Measurements from ENCODE around the gene GNB1L.

GNB1L gene

GRCh38 chr22:19854778-19855503, at the start of gene GNB1L, which contains the start of gene RTL10:
GNB1L (minus strand) TSS chr22:19854874; CDS start chr22:19821355, 33,519 bp downstream.
RTL10 (minus strand) TSS chr22:19854874; CDS start chr22:19852261, 2,613 bp downstream.
- DNase-seq = peak; percentile 83

- no peak for DNase-seq
Measured at GRCh38 chr22:19904174-19904856, 49.6 kb upstream of the GNB1L start.

GRCh38 chr22:19903513-19903912, 48.8 kb upstream of the GNB1L start:
- no peak for DNase-seq

- no peak for DNase-seq
Measured at GRCh38 chr22:19903031-19903430, 48.4 kb upstream of the GNB1L start.

GRCh38 chr22:19902245-19902715, 47.6 kb upstream of the GNB1L start:
- DNase-seq = peak; percentile 50

- no peak for DNase-seq
Measured at GRCh38 chr22:19901577-19902244, 47.0 kb upstream of the GNB1L start.

GRCh38 chr22:19900707-19901436, 46.2 kb upstream of the GNB1L start:
- DNase-seq = no peak

GRCh38 chr22:19898831-19899567, 44.3 kb upstream of the GNB1L start:
- no peak for DNase-seq

GRCh38 chr22:19898145-19898544, 43.5 kb upstream of the GNB1L start:
- DNase-seq = no peak

GRCh38 chr22:19897726-19898125, 43.1 kb upstream of the GNB1L start:
- no peak for DNase-seq

- DNase-seq = no peak
Measured at GRCh38 chr22:19896665-19897355, 42.1 kb upstream of the GNB1L start.

- DNase-seq = no peak
Measured at GRCh38 chr22:19895160-19895849, 40.6 kb upstream of the GNB1L start.

- no peak for DNase-seq
Measured at GRCh38 chr22:19893363-19893762, 38.7 kb upstream of the GNB1L start.

GRCh38 chr22:19892925-19893324, 38.3 kb upstream of the GNB1L start:
- no peak for DNase-seq

GRCh38 chr22:19892257-19892879, 37.7 kb upstream of the GNB1L start:
- DNase-seq = no peak

- no peak for DNase-seq
Measured at GRCh38 chr22:19891317-19892256, 36.9 kb upstream of the GNB1L start.

- DNase-seq = no peak
Measured at GRCh38 chr22:19890502-19891316, 36.0 kb upstream of the GNB1L start.

GRCh38 chr22:19889951-19890350, 35.3 kb upstream of the GNB1L start:
- no peak for DNase-seq
